Tibial nerve (tissue), 4 donors: ENCODE measurements around the gene KIN.

ENCODE experiments used
- CTCF ChIP-seq, 5 experiments: fragments of 200-600 bp in 3 of 5; fragments of 450-650 bp in 2 of 5; sonication (generic) in 3 of 5; IDR thresholded peaks; one replicate each; pipeline ENCODE4 v1.5.1; 2016 to 2019; ENCODE audit warnings: antibody characterized with exemption in 5 of 5, mild to moderate bottlenecking in 3 of 5, moderate library complexity in 2 of 5
- EP300 ChIP-seq, 2 donors: sonication (generic); formaldehyde crosslinking; IDR thresholded peaks; one replicate each; pipeline ENCODE4 v1.6.1; 2017; ENCODE audit warnings: antibody characterized with exemption in 2 of 2, mild to moderate bottlenecking in 1 of 2
- POLR2A ChIP-seq, 2 donors: fragments of 450-650 bp; IDR thresholded peaks; one replicate each; pipeline ENCODE4 v1.6.1; 2017; ENCODE audit warnings: antibody characterized with exemption in 2 of 2, mild to moderate bottlenecking in 2 of 2, moderate library complexity in 2 of 2

GRCh38 chr10:7836571-7836970, 48.8 kb upstream of the KIN start:
- TF ChIP-seq CTCF (IDR thresholded peaks at IDR 0.05) (no peak), EP300 (IDR thresholded peaks at IDR 0.05) (no peak), POLR2A (IDR thresholded peaks at IDR 0.05) (no peak)
